GM13976 (cell line): ENCODE results near the gene CP.
A peak's percentile ranks its signal among the peaks of the same experiment; 100 is the strongest.

Experiments used
- DNase-seq: peaks from one replicate; pipeline ENCODE4 v3.0.0; 2012; ENCODE audit warnings: low spot score
- CTCF ChIP-seq: IDR thresholded peaks from 2 replicates; pipeline ENCODE4 v1.5.1; 2012; ENCODE audit warnings: borderline replicate concordance, mild to moderate bottlenecking; ENCODE audit not compliant: insufficient read depth; ENCODE audit errors: extremely low read depth, missing control alignments, control extremely low read depth
- in situ Hi-C: fragments of 300-500 bp; cut with MboI; formaldehyde crosslinking; loops from one replicate; pipeline ENCODE4 v1.12.0; 2022; ENCODE audit warnings: low sequenced_read_pairs, mixed read lengths, inconsistent platforms; ENCODE audit not compliant: unreplicated experiment

CP gene

GRCh38 chr3:149177122-149177521, 44.5 kb downstream of the CP start:
- DNase-seq = no peak
- no peak for TF ChIP-seq CTCF
- in situ Hi-C loops = no loop called here

DNA sequence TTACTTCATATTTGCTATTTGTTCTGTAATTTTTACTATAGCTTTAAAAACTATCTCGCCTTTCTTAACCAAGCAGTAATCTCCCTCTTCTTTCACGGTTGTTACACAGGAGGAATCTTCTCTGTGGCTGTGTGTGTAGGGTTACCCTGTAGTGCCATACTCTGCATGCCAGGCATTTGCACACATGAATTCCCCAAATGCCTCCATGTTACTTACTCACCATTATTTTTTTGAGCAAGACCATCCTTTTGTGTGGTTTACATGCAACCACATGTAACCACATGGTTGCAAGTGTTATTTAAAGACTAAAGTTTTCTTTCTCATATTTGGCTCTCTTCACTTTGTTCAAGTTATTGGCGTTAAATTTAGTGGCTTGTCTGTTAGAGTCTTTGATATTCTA, 46.7 kb downstream of the CP start:
- in situ Hi-C loops = no loop called here

DNA sequence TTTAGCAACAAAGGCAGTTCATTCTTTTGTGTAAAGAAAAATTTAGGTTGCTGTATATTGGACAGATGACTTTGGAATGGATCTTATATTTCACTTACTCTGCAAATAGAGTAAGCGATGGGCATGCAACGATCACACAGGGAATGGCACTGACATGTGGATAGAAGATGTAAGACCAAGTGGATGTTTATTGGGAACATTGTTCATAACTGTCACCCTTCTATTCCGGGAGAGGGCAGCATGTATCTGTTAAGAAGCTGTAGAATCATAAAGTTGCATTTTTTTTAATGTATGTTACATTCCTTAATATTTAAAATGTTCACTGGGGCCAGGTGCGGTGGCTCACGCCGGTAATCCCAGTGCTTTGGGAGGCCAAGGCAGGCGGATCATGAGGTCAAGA, 51.0 kb downstream of the CP start:
- no peak for TF ChIP-seq CTCF
- DNase-seq = no peak

More for the DNA sequence above, 46.7 kb downstream of the CP start:
- TF ChIP-seq CTCF = no peak
- DNase-seq = peak; percentile 15

DNA sequence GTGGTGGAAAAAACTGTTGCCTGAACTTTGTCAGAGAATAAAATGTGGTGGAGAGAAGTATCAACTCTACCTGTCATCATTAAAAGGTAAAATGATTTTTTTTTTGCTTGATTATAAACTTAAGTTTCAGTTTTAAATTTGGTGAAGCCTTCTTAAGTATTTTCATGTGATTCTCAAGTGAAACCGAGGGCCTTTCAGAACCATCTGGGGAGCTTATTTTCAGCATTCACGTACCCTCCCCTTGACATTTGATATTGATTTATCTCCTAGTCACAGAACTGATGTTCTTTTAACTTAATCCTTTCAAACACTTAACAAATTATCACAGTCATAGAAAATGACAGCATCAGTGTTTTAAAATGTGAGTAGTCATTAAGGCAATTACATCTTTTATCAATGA, 53.7 kb downstream of the CP start:
- no peak for DNase-seq
- in situ Hi-C loops = no loop called here
- TF ChIP-seq CTCF = no peak

More for the DNA sequence above, 51.0 kb downstream of the CP start:
- in situ Hi-C loops = no loop called here

GRCh38 chr3:149163066-149163465, 58.6 kb downstream of the CP start:
- no peak for DNase-seq
- TF ChIP-seq CTCF = no peak
- in situ Hi-C loops = no loop called here

GRCh38 chr3:149162007-149162406, 59.6 kb downstream of the CP start:
- DNase-seq = no peak
- TF ChIP-seq CTCF = no peak
- in situ Hi-C loops = no loop called here
